PFSK-1 (cell line): ENCODE results near the gene SND1.

ENCODE experiments used
- FOXP2 ChIP-seq: optimal IDR thresholded peaks from 2 replicates; pipeline ENCODE3; 2011; ENCODE audit warnings: borderline replicate concordance, control low read depth, inconsistent platforms; ENCODE audit not compliant: insufficient read depth; ENCODE audit errors: extremely low read length, extremely low read depth
- POLR2AphosphoS5 ChIP-seq: IDR thresholded peaks from 2 replicates; pipeline ENCODE4 v1.6.1; 2012; ENCODE audit warnings: low read depth, mild to moderate bottlenecking, control low read depth, low read length, moderate library complexity
- SIN3A ChIP-seq: IDR thresholded peaks from 2 replicates; pipeline ENCODE4 v1.6.1; 2012; ENCODE audit warnings: mild to moderate bottlenecking, low read length, moderate library complexity, borderline replicate concordance; ENCODE audit not compliant: insufficient read depth
- TAF1 ChIP-seq: IDR thresholded peaks from 2 replicates; pipeline ENCODE4 v1.6.1; 2012; ENCODE audit warnings: low read length, control low read depth, borderline replicate concordance; ENCODE audit not compliant: insufficient read depth
- TF ChIP-seq, protein P1 (sequence below), 2 experiments: IDR thresholded peaks; 2 replicates each; pipeline versions ENCODE4 v1.6.1 to v1.8.0; 2011 to 2012; ENCODE audit warnings: low read depth in 2 of 2, low read length in 2 of 2, control low read depth in 1 of 2, inconsistent platforms in 1 of 2, mild to moderate bottlenecking in 1 of 2, moderate library complexity in 1 of 2; ENCODE audit not compliant: insufficient read depth in 1 of 2

SND1 gene

DNA sequence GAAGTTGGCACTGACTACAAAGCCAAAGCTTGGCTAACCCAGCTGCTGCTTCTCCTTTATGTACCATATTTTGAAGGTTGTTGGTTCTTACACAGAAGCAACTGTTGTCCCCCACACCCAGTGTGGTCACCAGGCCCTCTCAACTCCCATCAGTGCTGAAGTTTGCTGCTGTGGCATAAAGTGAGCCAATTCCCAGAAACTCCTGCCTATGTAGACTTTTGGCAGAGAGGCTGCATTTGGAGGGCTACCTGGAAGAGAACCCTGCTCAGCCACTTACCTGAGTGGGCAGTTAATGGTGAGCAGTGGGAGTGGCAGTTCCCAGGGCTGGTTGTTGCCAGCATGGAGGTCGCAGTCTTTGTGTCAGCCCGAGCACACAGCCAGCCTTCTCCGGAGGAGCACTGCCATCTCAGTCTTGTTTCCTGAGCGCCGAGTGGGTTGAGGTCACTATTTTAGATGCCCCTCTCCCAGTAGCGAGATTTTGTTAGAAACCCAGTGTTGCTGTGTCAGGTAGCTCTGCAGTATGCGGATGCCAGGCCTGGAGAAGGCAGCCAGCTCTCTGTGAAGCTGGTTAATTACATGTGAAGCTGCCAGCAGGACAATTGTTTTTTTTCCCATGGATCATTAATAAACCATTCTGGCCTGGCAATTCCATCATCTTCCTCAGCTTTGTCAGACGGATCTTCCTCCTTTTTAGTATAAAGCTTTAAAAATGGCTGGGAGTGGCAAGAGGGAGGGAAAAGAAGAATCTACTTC, 354.7 kb downstream of the SND1 start:
- no peak for TF ChIP-seq SIN3A
- TF ChIP-seq FOXP2 = no peak
- TF ChIP-seq, protein P1, sequence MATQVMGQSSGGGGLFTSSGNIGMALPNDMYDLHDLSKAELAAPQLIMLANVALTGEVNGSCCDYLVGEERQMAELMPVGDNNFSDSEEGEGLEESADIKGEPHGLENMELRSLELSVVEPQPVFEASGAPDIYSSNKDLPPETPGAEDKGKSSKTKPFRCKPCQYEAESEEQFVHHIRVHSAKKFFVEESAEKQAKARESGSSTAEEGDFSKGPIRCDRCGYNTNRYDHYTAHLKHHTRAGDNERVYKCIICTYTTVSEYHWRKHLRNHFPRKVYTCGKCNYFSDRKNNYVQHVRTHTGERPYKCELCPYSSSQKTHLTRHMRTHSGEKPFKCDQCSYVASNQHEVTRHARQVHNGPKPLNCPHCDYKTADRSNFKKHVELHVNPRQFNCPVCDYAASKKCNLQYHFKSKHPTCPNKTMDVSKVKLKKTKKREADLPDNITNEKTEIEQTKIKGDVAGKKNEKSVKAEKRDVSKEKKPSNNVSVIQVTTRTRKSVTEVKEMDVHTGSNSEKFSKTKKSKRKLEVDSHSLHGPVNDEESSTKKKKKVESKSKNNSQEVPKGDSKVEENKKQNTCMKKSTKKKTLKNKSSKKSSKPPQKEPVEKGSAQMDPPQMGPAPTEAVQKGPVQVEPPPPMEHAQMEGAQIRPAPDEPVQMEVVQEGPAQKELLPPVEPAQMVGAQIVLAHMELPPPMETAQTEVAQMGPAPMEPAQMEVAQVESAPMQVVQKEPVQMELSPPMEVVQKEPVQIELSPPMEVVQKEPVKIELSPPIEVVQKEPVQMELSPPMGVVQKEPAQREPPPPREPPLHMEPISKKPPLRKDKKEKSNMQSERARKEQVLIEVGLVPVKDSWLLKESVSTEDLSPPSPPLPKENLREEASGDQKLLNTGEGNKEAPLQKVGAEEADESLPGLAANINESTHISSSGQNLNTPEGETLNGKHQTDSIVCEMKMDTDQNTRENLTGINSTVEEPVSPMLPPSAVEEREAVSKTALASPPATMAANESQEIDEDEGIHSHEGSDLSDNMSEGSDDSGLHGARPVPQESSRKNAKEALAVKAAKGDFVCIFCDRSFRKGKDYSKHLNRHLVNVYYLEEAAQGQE (IDR thresholded peaks at IDR 0.05; ENCODE audit: insufficient read depth in 1 of 2, low read depth in 2 of 2, low read length in 2 of 2) = no peak
- TF ChIP-seq POLR2AphosphoS5 = no peak
- no peak for TF ChIP-seq TAF1

DNA sequence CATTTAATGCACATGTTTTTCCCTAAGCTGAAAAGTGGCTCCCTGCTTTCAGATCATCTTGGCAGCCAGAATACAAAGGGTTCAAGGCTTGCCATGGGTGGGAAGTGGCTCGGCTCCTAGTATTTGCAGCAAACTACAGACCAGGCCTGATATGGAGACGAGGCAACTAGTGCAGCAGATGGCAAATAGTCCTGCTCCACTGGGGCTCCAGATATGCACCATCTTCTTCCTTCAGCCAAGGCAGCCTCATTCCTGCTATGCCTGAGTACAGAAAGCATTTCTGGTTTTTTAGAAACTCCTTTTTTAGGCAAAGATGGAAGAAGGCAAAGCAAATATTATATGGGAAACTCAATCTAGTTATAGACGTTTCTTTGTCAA, 355.3 kb downstream of the SND1 start:
- TF ChIP-seq SIN3A (no peak), FOXP2 (no peak), POLR2AphosphoS5 (no peak), TAF1 (no peak)
- TF ChIP-seq, protein P1 (IDR thresholded peaks at IDR 0.05; ENCODE audit: insufficient read depth in 1 of 2, low read depth in 2 of 2, low read length in 2 of 2) = no peak

DNA sequence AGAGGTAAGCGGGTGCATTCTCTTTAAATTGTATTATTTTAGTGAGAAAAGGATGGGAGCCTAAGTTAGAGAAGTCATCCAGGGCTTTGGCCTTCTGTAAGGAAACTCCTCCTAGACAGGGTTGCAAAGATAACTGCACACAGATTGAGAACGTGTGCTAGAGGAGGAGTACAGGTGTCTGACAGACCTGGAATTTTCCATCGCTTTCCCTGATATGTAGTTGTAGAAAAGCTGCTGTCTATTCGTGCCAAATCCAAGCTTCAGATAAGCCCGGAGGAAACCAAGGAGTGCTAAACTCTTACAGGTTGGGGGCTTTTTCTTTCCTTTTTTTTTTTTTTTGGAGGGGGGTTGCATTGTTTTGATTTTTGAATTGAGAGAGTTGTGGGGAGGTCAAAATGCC, 356.1 kb downstream of the SND1 start:
- TF ChIP-seq, protein P1 (IDR thresholded peaks at IDR 0.05; ENCODE audit: insufficient read depth in 1 of 2, low read depth in 2 of 2, low read length in 2 of 2) = no peak
- TF ChIP-seq TAF1 (no peak), POLR2AphosphoS5 (no peak), FOXP2 (no peak), SIN3A (no peak)

DNA sequence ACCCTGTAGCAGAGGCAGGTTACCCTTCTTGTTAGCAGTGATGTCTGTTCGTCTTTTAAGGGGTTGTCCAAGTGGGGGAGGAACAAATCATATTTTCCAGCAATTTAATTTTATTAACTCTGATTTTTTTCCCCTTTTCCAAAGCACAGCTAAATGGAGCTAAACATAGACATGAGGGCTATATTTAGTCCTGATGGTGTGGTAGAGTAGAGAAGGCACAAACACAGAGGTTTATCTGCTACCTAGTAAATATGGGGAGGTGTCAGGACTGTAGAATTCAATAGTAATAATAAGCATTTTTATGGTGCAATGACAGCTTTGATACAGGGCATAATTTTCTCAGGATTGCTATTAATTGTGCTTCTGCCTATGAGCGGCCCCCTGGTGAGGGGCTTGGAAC, 356.8 kb downstream of the SND1 start:
- TF ChIP-seq FOXP2 = no peak
- TF ChIP-seq, protein P1 (IDR thresholded peaks at IDR 0.05; ENCODE audit: insufficient read depth in 1 of 2, low read depth in 2 of 2, low read length in 2 of 2) = no peak
- no peak for TF ChIP-seq TAF1
- TF ChIP-seq SIN3A = no peak
- TF ChIP-seq POLR2AphosphoS5 = no peak
